GM19023 (cell line): ENCODE data around the gene TMPRSS13.

ENCODE experiments used
- ATAC-seq: cut with Tn5 transposase; IDR thresholded peaks from one replicate; pipeline ENCODE4 v1.9.1; 2021; ENCODE audit warnings: mild to moderate bottlenecking, moderate library complexity; ENCODE audit not compliant: unreplicated experiment

Gene TMPRSS13

GRCh38 chr11:117859061-117859460, 70.1 kb downstream of the TMPRSS13 start:
- no peak for ATAC-seq

- ATAC-seq = no peak
Observed at GRCh38 chr11:117857734-117858414, 71.3 kb downstream of the TMPRSS13 start.

- no peak for ATAC-seq
Observed at GRCh38 chr11:117855912-117856651, 73.1 kb downstream of the TMPRSS13 start.

- no peak for ATAC-seq
Observed at GRCh38 chr11:117855186-117855845, 73.9 kb downstream of the TMPRSS13 start.

- no peak for ATAC-seq
Observed at GRCh38 chr11:117852309-117852708, 76.9 kb downstream of the TMPRSS13 start.

GRCh38 chr11:117851852-117852251, 77.3 kb downstream of the TMPRSS13 start:
- no peak for ATAC-seq

- no peak for ATAC-seq
Observed at GRCh38 chr11:117851106-117851505, 78.1 kb downstream of the TMPRSS13 start.
